Mesothelial cell of epicardium (in vitro differentiated cells): Measurements from ENCODE around the gene FBXO4. TPM values are rescaled to one million over a fixed set of nuclear protein-coding genes. Genes with fewer than 3 reads are reported as not detected.
"Not testable (repeated sequence)": the region's sequence is repeated elsewhere in the genome, so short reads cannot be mapped to it uniquely, and the experiment has no call there.

ENCODE experiments used
- DNase-seq, 2 experiments: peaks; one replicate each; pipeline ENCODE4 v3.0.0; 2021; ENCODE audit warnings: low spot score in 2 of 2; ENCODE audit not compliant: unreplicated experiment in 2 of 2
- H3K27ac Mint-ChIP-seq: 2 replicates; pipeline ENCODE4 v1.8.0; 2021; ENCODE audit warnings: mixed read lengths
- H3K27me3 Mint-ChIP-seq: 2 replicates; pipeline ENCODE4 v1.8.0; 2021; ENCODE audit warnings: low read depth, mixed read lengths
- H3K36me3 Mint-ChIP-seq: 2 replicates; pipeline ENCODE4 v1.8.0; 2021; ENCODE audit warnings: mixed read lengths
- H3K4me1 Mint-ChIP-seq: 2 replicates; pipeline ENCODE4 v1.8.0; 2021; ENCODE audit warnings: mixed read lengths
- H3K4me3 Mint-ChIP-seq: 2 replicates; pipeline ENCODE4 v1.8.0; 2021; ENCODE audit warnings: mild to moderate bottlenecking, moderate library complexity, mixed read lengths
- H3K9me3 Mint-ChIP-seq: 2 replicates; pipeline ENCODE4 v1.8.0; 2021; ENCODE audit warnings: mixed read lengths
- total RNA-seq: library from RNA; stranded (reverse); gene quantifications from 3 replicates; pipeline ENCODE4 v1.2.1, GENCODE V29; 2021
- TF ChIP-seq, protein P1 (sequence below): fragments of 200-600 bp; sonication (generic); IDR thresholded peaks from one replicate; pipeline ENCODE4 v1.5.0; 2021; ENCODE audit warnings: antibody characterized with exemption; ENCODE audit not compliant: unreplicated experiment

Gene FBXO4
- total RNA-seq, 1 donor from 2014 or later: 6.8 TPM

DNA sequence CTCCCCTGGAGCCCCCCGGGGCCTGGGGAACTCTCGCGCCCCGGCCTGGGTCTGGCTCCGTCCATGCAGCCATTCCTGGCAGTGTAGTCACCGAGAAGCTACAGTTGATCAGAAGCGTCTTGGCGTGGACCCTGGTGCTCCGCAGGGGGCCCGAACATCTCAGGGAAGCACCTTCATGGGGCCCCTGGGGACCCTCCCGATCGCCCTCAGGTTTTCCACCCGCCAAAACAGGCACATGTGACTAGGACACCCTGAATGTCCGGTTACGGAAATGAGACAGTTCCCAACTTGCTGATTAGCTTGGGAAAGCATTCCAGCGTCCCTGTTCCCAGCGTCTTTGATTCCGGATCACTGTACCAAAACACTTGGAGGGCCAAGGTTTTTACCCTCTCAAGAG lies 472 bp downstream of the FBXO4 start:
- Mint-ChIP-seq H3K9me3 (no peaks in the 10 kb centered on the region), H3K4me1 (peaks cover 7% of the 10 kb centered on the region), H3K27me3 (no peaks in the 10 kb centered on the region), H3K36me3 (peaks cover 5% of the 10 kb centered on the region), H3K4me3 (peak overlapping the region; percentile 81), H3K27ac (peak overlapping the region; percentile 39)
- no peak for DNase-seq
- TF ChIP-seq, protein P1, sequence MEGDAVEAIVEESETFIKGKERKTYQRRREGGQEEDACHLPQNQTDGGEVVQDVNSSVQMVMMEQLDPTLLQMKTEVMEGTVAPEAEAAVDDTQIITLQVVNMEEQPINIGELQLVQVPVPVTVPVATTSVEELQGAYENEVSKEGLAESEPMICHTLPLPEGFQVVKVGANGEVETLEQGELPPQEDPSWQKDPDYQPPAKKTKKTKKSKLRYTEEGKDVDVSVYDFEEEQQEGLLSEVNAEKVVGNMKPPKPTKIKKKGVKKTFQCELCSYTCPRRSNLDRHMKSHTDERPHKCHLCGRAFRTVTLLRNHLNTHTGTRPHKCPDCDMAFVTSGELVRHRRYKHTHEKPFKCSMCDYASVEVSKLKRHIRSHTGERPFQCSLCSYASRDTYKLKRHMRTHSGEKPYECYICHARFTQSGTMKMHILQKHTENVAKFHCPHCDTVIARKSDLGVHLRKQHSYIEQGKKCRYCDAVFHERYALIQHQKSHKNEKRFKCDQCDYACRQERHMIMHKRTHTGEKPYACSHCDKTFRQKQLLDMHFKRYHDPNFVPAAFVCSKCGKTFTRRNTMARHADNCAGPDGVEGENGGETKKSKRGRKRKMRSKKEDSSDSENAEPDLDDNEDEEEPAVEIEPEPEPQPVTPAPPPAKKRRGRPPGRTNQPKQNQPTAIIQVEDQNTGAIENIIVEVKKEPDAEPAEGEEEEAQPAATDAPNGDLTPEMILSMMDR: no peak

DNA sequence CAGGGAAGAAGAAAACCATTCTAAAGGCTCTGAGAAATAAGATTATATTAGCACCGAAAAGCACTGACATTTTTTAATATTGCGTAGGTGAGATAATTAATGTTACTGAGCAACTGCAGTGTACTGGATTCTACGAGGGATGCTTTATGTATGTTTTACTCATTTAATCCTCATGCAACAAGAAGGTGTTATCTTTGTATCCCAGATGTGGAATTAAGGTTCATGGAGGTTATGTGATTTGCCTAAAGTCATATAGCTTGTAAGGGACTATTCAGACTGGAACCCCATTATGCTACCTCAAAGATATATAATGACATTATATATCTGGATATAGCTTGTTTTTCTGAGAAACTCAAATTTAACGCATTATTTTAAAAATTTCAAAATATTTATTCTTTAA lies 2.5 kb downstream of the FBXO4 start:
- H3K27ac Mint-ChIP-seq: no peak overlapping the region
- H3K9me3 Mint-ChIP-seq: no peaks in the 10 kb centered on the region
- no peak overlapping the region for H3K4me3 Mint-ChIP-seq
- TF ChIP-seq, protein P1: no peak
- H3K36me3 Mint-ChIP-seq: peaks cover 8% of the 10 kb centered on the region
- no peaks in the 10 kb centered on the region for H3K27me3 Mint-ChIP-seq
- DNase-seq: no peak
- H3K4me1 Mint-ChIP-seq: peaks cover 7% of the 10 kb centered on the region

DNA sequence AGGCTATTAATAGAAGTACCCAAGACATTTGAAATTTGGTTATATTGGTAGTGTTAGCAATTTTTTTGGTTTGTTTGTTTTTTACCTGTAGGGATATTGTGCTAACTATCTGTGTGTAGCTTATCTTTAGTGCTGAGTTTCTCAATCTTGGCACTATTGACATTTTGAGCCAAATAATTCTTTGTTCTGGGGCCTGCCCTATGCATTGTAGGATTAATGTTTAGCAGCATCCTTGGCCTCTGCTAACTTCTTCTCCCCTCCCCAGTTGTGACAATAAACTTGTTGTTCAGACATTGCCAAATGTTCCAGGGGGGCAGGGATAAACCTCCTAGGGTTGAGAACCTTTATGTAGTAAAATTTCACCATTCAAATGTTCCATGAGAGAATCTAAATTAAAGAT lies 4.0 kb downstream of the FBXO4 start:
- H3K9me3 Mint-ChIP-seq: no peaks in the 10 kb centered on the region
- H3K4me1 Mint-ChIP-seq: peaks cover 7% of the 10 kb centered on the region
- no peak overlapping the region for H3K27ac Mint-ChIP-seq
- peaks cover 8% of the 10 kb centered on the region for H3K36me3 Mint-ChIP-seq
- no peaks in the 10 kb centered on the region for H3K27me3 Mint-ChIP-seq
- no peak overlapping the region for H3K4me3 Mint-ChIP-seq
- DNase-seq: no peak
- TF ChIP-seq, protein P1: no peak

DNA sequence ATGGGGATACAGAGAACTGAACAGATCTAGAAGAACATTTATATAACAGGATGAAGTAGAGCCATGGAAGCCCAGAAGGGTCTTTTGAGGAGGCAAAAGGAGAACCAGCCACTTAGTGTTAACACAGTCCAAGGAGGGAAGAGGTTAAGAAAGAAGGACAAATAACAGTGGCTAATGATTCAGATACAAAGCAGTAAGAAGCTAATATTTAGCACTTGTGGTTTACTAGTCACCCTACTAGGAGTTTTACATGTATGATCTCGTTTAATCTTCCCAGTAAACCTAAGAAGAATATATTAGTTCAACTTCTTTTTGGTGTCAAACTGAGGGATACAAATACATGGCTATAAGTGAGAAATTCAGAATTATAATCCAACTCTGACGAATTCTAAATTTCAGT lies 7.7 kb downstream of the FBXO4 start:
- Mint-ChIP-seq H3K27ac (no peak overlapping the region), H3K4me3 (no peak overlapping the region), H3K27me3 (no peaks in the 10 kb centered on the region), H3K36me3 (peaks cover 8% of the 10 kb centered on the region), H3K9me3 (no peaks in the 10 kb centered on the region), H3K4me1 (no peaks in the 10 kb centered on the region)
- DNase-seq: no peak
- TF ChIP-seq, protein P1: no peak

DNA sequence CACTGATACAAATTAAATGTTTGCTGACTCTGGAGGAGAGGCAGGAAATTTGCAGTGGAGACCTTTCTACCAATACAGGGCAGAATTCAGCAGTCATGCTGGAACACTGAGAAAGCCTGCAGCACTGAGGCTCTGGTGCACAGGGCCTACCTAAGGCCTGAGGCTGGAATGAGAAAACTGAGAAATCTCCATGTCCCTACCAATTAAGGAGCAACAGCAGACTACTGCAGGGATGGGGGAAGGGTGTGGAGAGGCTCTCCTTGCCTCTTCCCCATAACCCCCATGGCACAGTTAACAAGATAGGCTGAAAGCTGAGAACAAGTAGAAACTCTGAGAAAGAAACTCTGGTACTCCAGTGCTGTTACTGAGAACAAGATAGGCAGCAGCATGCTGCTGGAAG lies 10.5 kb downstream of the FBXO4 start:
- Mint-ChIP-seq H3K27me3 (no peaks in the 10 kb centered on the region), H3K27ac (no peak overlapping the region), H3K36me3 (peaks cover 6% of the 10 kb centered on the region), H3K4me1 (no peaks in the 10 kb centered on the region), H3K4me3 (no peak overlapping the region), H3K9me3 (no peaks in the 10 kb centered on the region)
- TF ChIP-seq, protein P1: no peak
- no peak for DNase-seq

DNA sequence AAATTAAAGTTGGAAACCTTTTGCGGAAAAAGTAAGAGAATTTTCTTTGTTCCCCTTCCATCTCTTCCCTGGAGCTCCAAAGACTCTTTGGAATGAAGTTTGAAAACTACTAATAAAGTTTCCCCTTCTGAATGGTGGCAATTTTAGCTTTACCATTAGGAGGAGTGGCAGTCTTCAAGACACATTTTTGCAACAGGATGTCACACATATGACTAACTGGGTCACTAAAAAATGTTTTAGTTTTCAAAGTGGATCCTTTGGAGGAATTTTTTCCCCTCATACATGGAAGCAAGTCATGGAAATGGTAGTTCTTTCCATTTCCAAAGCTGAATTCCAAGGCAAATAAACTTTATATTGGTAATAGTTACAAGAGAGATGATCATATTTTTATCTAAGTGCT lies 15.6 kb downstream of the FBXO4 start:
- no peaks in the 10 kb centered on the region for H3K36me3 Mint-ChIP-seq
- H3K4me3 Mint-ChIP-seq: no peak overlapping the region
- H3K27ac Mint-ChIP-seq: no peak overlapping the region
- H3K9me3 Mint-ChIP-seq: no peaks in the 10 kb centered on the region
- peaks cover 9% of the 10 kb centered on the region for H3K4me1 Mint-ChIP-seq
- no peaks in the 10 kb centered on the region for H3K27me3 Mint-ChIP-seq
- no peak for DNase-seq
- TF ChIP-seq, protein P1: no peak

DNA sequence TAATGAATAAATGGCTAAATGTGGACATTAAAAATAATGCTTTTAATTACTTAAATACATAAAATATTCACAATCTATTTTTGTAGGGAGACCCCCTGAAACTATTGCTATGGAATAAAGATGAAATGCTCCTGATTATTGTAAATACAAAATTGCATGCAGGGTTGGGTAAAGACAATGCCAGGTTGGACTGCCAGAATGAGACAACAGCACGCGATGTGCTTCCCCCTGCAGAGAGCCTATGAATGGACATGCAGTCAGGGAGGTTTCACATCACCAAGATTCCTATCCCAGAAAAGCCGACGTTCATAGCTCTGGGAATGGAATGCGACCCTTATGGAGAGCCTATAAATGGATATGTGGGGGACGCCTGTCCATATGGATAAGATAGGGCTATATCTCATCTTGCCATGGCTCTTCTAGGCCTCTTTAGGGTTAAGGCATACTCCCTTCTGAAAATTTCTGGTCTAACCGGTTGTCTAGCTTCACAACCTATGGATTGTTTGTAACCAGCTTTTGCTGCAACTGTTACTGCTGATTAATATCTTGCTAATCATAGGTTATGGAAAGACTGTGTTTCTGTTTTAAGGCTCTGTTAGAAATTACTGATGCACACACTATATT lies 20.4 kb downstream of the FBXO4 start:
- DNase-seq, H3K36me3 Mint-ChIP-seq, H3K27me3 Mint-ChIP-seq, H3K4me3 Mint-ChIP-seq, H3K9me3 Mint-ChIP-seq: not testable (repeated sequence)
- peak overlapping the region; percentile 77 for H3K27ac Mint-ChIP-seq
- peaks cover 28% of the 10 kb centered on the region for H3K4me1 Mint-ChIP-seq
